HCT116 (cell line): Measurements from ENCODE around the gene LAGE3. TPM values are rescaled to one million over a fixed set of nuclear protein-coding genes. Genes with fewer than 3 reads are reported as not detected.

Experiments
- ATAC-seq: fragments of 200-7000 bp; cut with Tn5 transposase; 2 replicates; pipeline ENCODE4 v1.9.1; 2020; ENCODE audit warnings: mild to moderate bottlenecking, moderate library complexity
- BruUV-seq: library from RNA; stranded (reverse); fragments of 400-500 nt; replicated peaks from 2 replicates; lab custom pipeline; 2021; lab: Mats Ljungman, UMichigan
- CTCF ChIA-PET: fragments of 300-600 bp; sonication (Branson Sonifier 250); formaldehyde crosslinking; loops from one replicate; lab custom pipeline; 2021; ENCODE audit warnings: antibody characterized with exemption; lab: Charles Lee
- POLR2A ChIA-PET: fragments of 300-600, 350-600 bp; sonication (Branson Sonifier 250); formaldehyde crosslinking; loops from one replicate; lab custom pipeline; 2021; ENCODE audit warnings: antibody characterized with exemption; lab: Charles Lee
- RAD21 ChIA-PET, 2 experiments: fragments of 300-600 bp; sonication (Branson Sonifier 250); formaldehyde crosslinking; loops; one replicate each; lab custom pipeline; 2023; ENCODE audit warnings: low total read pairs in 2 of 2; ENCODE audit not compliant: uncharacterized antibody in 2 of 2, unreplicated experiment in 2 of 2, low non-redundant PET in 1 of 2; lab: Charles Lee
- DNase-seq: peaks from one replicate; pipeline ENCODE4 v3.0.0-alpha.2; 2010; ENCODE audit warnings: low read depth, low spot score
- H2AFZ ChIP-seq: fragments of 200-600 bp; shearing (Covaris generic), sonication (generic); 2 replicates; pipeline ENCODE4 v1.6.1; 2017; ENCODE audit warnings: low read depth, mixed run types, mixed read lengths, antibody characterized with exemption, low read length; ENCODE audit not compliant: poor library complexity, severe bottlenecking
- H3K27ac ChIP-seq: 2 replicates; pipeline ENCODE4 v1.5.1; 2012; ENCODE audit warnings: low read depth, low read length
- H3K27me3 ChIP-seq: fragments of 200-600 bp; sonication (generic); 2 replicates; pipeline ENCODE4 v1.6.1; 2016; ENCODE audit warnings: mixed run types, low read length, mixed read lengths; ENCODE audit not compliant: insufficient read depth
- H3K36me3 ChIP-seq, 2 experiments: fragments of 200-500 bp in 1 of 2; fragments of 200-600 bp in 1 of 2; sonication (Bioruptor generic) in 1 of 2; sonication (generic) in 1 of 2; 2 replicates each; pipeline versions ENCODE4 v1.5.1 to v1.6.1; 2014 to 2016; ENCODE audit warnings: low read length in 2 of 2, inconsistent platforms in 1 of 2, mixed read lengths in 1 of 2, mixed run types in 1 of 2; ENCODE audit not compliant: insufficient read depth in 2 of 2, control insufficient read depth in 1 of 2
- H3K4me1 ChIP-seq, 2 experiments: fragments of 200-600 bp in 1 of 2; sonication (generic) in 1 of 2; 2 replicates each; pipeline versions ENCODE4 v1.5.1 to v1.6.1; 2012 to 2017; ENCODE audit warnings: low read length in 2 of 2, inconsistent platforms in 1 of 2, mild to moderate bottlenecking in 1 of 2, mixed read lengths in 1 of 2, mixed run types in 1 of 2, moderate library complexity in 1 of 2; ENCODE audit not compliant: insufficient read depth in 2 of 2, control insufficient read depth in 1 of 2
- H3K4me2 ChIP-seq: fragments of 200-600 bp; sonication (generic); 2 replicates; pipeline ENCODE4 v1.6.1; 2017; ENCODE audit warnings: mixed run types, low read length, mixed read lengths
- H3K4me3 ChIP-seq, 2 experiments: fragments of 200-600 bp in 1 of 2; sonication (generic) in 1 of 2; replicated peaks in 1 of 2; 2 replicates each; pipeline ENCODE4 v1.5.1; 2011 to 2016; ENCODE audit warnings: low read length in 2 of 2, control low read depth in 1 of 2, low read depth in 1 of 2, mild to moderate bottlenecking in 1 of 2, mixed read lengths in 1 of 2, mixed run types in 1 of 2
- H3K79me2 ChIP-seq: fragments of 200-600 bp; sonication (generic); 2 replicates; pipeline ENCODE4 v1.6.1; 2017; ENCODE audit warnings: mild to moderate bottlenecking, mixed run types, low read length, moderate library complexity, mixed read lengths; ENCODE audit not compliant: insufficient read depth
- H3K9ac ChIP-seq: fragments of 200-600 bp; sonication (generic); 2 replicates; pipeline ENCODE4 v1.6.1; 2016; ENCODE audit warnings: low read length, mixed read lengths
- H3K9me2 ChIP-seq: fragments of 200-600 bp; sonication (generic), shearing (Covaris generic); 2 replicates; pipeline ENCODE4 v1.6.1; 2017; ENCODE audit warnings: mixed run types, mild to moderate bottlenecking, moderate library complexity; ENCODE audit not compliant: insufficient read depth
- H3K9me3 ChIP-seq, 2 experiments: fragments of 200-500 bp in 1 of 2; fragments of 200-600 bp in 1 of 2; sonication (Bioruptor generic) in 1 of 2; sonication (generic) in 1 of 2; 2 replicates each; pipeline ENCODE4 v1.6.1; 2014 to 2017; ENCODE audit warnings: low read length in 2 of 2, mixed read lengths in 2 of 2, inconsistent platforms in 1 of 2, low read depth in 1 of 2, mild to moderate bottlenecking in 1 of 2, mixed run types in 1 of 2, moderate library complexity in 1 of 2; ENCODE audit not compliant: control insufficient read depth in 1 of 2, insufficient read depth in 1 of 2
- H4K20me1 ChIP-seq: fragments of 200-600 bp; sonication (generic), shearing (Covaris generic); 2 replicates; pipeline ENCODE4 v1.6.1; 2017; ENCODE audit warnings: mixed run types, mild to moderate bottlenecking, moderate library complexity; ENCODE audit not compliant: insufficient read depth
- CEBPB ChIP-seq: IDR thresholded peaks from 2 replicates; pipeline ENCODE4 v1.6.1; 2012; ENCODE audit warnings: low read depth
- FOSL1 ChIP-seq: IDR thresholded peaks from 2 replicates; pipeline ENCODE4 v1.6.1; 2012; ENCODE audit warnings: low read depth
- POLR2AphosphoS5 ChIP-seq: IDR thresholded peaks from 2 replicates; pipeline ENCODE4 v1.6.1; 2011; ENCODE audit warnings: mild to moderate bottlenecking, low read depth, low read length, moderate library complexity
- RAD21 ChIP-seq: IDR thresholded peaks from 2 replicates; pipeline ENCODE4 v1.6.1; 2012; ENCODE audit warnings: low read depth, mild to moderate bottlenecking
- SP1 ChIP-seq: IDR thresholded peaks from 2 replicates; pipeline ENCODE4 v1.6.1; 2012; ENCODE audit warnings: low read depth
- TCF7L2 ChIP-seq: IDR thresholded peaks from 2 replicates; pipeline ENCODE4 v1.7.0; 2011; ENCODE audit warnings: borderline replicate concordance, inconsistent platforms; ENCODE audit not compliant: insufficient read depth, insufficient read length; ENCODE audit errors: extremely low read depth
- ZNF274 ChIP-seq: fragments of 200-500 bp; sonication (Bioruptor generic); IDR thresholded peaks from 2 replicates; pipeline ENCODE4 v1.6.1; 2014; ENCODE audit warnings: mild to moderate bottlenecking, low read depth, low read length, inconsistent platforms
- intact Hi-C: fragments of 100-400 bp; cut with micrococcal nuclease; formaldehyde crosslinking; loops from 2 replicates; pipeline ENCODE4 v1.10.0; 2022
- total RNA-seq: library from RNA; stranded (reverse); gene quantifications from one replicate; pipeline ENCODE4 v1.2.1, GENCODE V29; 2021; ENCODE audit not compliant: unreplicated experiment
- TF ChIP-seq, protein P1 (sequence below), 3 experiments: fragments of 200-600 bp in 1 of 3; sonication (generic) in 1 of 3; IDR thresholded peaks in 2 of 3; conservative IDR thresholded peaks in 1 of 3; 2 replicates each; pipeline ENCODE4 v1.5.1; 2012 to 2017; ENCODE audit warnings: low read depth in 2 of 3, low read length in 2 of 3, antibody characterized with exemption in 1 of 3, borderline replicate concordance in 1 of 3, control low read depth in 1 of 3, mild to moderate bottlenecking in 1 of 3, mixed read lengths in 1 of 3, mixed run types in 1 of 3, moderate library complexity in 1 of 3; ENCODE audit not compliant: insufficient read depth in 1 of 3
- TF ChIP-seq, protein P2 (sequence below): IDR thresholded peaks from 2 replicates; pipeline ENCODE4 v1.6.1; 2012

Gene LAGE3
- total RNA-seq, 1 experiment from 2014 or later: 42.8 TPM

DNA sequence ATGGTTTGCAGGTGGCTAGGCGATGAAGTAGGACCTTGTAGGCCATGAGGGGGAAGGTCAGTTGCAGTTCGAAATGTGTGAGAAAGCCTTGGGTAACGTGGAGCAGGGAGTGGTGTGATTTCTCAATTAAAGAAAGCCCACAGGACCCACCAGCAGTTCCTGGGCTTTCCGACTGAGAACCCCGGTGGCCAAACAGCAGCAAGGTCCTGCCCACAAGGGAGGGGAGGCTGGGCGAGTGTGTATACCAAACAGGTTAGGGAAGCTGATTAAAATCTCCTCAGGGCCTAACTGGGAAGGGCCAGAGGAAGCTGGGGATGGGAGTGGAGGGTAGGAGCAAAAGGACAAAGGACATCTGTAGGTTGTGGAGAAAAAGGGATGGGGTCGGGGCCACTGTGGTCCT, 48.2 kb downstream of the LAGE3 start:
- Histone ChIP-seq H3K79me2 (peaks cover 7% of the 10 kb centered on the region; the same call in 1 of the 2 replicates), H3K36me3 (no peaks in the 10 kb centered on the region), H3K9me2 (no peaks in the 10 kb centered on the region), H3K27ac (no peak overlapping the region), H3K4me1 (peaks cover 0 to 15% of the 10 kb centered on the region in 2 experiments; a peak in 2 of 4 replicates), H3K9me3 (no peaks in the 10 kb centered on the region), H3K4me2 (no peak overlapping the region), H3K4me3 (no peak overlapping the region), H4K20me1 (no peaks in the 10 kb centered on the region), H2AFZ (no peak overlapping the region), H3K27me3 (no peaks in the 10 kb centered on the region), H3K9ac (no peak overlapping the region)
- BruUV-seq: no TSS peak
- no peak for DNase-seq
- ChIA-PET POLR2A (no interaction called here), CTCF (no interaction called here), RAD21 (no interaction called here)
- no peak for TF ChIP-seq SP1
- ATAC-seq: no peak
- intact Hi-C loops: no loop called here

DNA sequence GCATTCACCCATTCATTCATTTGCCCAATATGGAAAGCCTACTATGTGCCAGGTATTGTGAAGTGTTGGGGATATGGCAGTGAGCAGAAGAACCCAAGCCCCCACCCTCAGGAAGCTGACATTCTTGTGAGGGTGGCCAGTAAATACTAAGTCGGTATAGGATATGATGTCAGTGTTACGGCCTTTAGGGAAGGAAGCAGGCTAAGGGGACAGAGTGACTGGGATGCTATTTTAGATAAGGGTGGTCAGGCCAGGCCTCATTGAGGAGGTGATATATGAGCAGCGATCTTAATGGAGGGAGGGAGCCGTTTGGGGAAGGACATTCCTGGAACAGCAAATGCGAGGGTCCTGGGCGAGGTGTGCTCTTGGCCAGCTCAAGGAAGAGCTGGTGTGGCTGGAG, 48.6 kb downstream of the LAGE3 start:
- no peak overlapping the region for H3K4me3 ChIP-seq
- H3K9me2 ChIP-seq: no peaks in the 10 kb centered on the region
- no peak overlapping the region for H2AFZ ChIP-seq
- no peaks in the 10 kb centered on the region for H3K36me3 ChIP-seq
- ATAC-seq: no peak
- peaks cover 0 to 17% of the 10 kb centered on the region in 2 experiments; a peak in 2 of 4 replicates for H3K4me1 ChIP-seq
- H3K79me2 ChIP-seq: peaks cover 7% of the 10 kb centered on the region; the same call in 1 of the 2 replicates
- ChIA-PET RAD21 (no interaction called here), CTCF (no interaction called here), POLR2A (no interaction called here)
- no peaks in the 10 kb centered on the region for H3K27me3 ChIP-seq
- no peak overlapping the region for H3K9ac ChIP-seq
- H3K27ac ChIP-seq: no peak overlapping the region
- TF ChIP-seq CEBPB (no peak), SP1 (no peak), TCF7L2 (no peak), ZNF274 (no peak), FOSL1 (no peak), RAD21 (no peak), POLR2AphosphoS5 (no peak)
- TF ChIP-seq, protein P1, sequence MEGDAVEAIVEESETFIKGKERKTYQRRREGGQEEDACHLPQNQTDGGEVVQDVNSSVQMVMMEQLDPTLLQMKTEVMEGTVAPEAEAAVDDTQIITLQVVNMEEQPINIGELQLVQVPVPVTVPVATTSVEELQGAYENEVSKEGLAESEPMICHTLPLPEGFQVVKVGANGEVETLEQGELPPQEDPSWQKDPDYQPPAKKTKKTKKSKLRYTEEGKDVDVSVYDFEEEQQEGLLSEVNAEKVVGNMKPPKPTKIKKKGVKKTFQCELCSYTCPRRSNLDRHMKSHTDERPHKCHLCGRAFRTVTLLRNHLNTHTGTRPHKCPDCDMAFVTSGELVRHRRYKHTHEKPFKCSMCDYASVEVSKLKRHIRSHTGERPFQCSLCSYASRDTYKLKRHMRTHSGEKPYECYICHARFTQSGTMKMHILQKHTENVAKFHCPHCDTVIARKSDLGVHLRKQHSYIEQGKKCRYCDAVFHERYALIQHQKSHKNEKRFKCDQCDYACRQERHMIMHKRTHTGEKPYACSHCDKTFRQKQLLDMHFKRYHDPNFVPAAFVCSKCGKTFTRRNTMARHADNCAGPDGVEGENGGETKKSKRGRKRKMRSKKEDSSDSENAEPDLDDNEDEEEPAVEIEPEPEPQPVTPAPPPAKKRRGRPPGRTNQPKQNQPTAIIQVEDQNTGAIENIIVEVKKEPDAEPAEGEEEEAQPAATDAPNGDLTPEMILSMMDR (IDR thresholded peaks at IDR 0.05 in 2 of 3, conservative IDR thresholded peaks at IDR 0.05 in 1 of 3; ENCODE audit: borderline replicate concordance in 1 of 3, insufficient read depth in 1 of 3, low read depth in 2 of 3, low read length in 2 of 3): no peak
- TF ChIP-seq, protein P2, sequence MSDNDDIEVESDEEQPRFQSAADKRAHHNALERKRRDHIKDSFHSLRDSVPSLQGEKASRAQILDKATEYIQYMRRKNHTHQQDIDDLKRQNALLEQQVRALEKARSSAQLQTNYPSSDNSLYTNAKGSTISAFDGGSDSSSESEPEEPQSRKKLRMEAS: no peak
- intact Hi-C loops: no loop called here
- BruUV-seq: no TSS peak
- no peaks in the 10 kb centered on the region for H4K20me1 ChIP-seq
- H3K4me2 ChIP-seq: no peak overlapping the region
- no peak for DNase-seq
- H3K9me3 ChIP-seq: no peaks in the 10 kb centered on the region
